ENCODE measurements around the gene ZDHHC21.
"Not testable (repeated sequence)": the region's sequence is repeated elsewhere in the genome, so short reads cannot be mapped to it uniquely, and the experiment has no call there.

Gene ZDHHC21

GRCh38 chr9:14702200-14702720 is 9.0 kb upstream of the ZDHHC21 start:
- TF ChIP-seq CTCF (conservative IDR thresholded peaks at IDR 0.05): no peak
- peak overlapping the region; percentile 67 for H3K27ac ChIP-seq

DNA sequence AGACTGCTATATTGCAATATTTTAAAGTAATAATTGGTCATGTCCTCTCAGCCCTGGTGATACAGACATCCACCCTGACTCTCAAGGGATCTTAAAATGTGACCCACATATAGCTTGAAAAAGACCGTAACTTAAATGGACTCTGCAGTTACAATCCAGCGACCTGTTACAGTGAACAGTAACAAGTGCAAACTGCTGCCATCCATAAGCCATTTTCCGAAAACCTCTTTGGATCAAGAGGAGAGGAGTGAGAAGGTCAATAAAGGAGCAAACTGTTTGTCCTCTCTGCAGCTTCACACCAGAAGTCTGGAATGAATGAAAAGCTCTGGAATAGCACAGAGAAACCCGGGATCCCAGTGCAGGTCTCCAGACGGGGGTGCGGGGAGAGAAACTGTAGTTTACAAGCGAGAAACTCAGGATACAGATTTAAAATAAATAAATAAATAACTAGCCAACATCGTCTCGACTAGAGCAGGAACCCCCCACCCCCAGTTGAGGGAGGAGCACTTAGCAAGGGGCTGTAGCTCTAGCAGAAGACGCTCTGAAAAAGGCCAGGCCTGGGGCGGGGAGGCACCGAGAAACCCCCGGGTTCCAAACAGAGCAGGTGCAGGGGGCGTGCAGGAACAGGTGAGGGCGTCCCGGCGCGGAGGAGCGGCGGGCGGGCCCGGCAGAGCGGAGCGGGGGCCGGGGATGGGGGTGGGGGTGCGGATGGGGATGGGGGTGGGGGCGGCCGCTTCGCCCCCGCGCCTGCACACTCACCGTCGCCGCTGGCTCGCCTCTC is 572 bp downstream of the ZDHHC21 start:
- peak overlapping the region; percentile 94 for H3K27ac ChIP-seq

GRCh38 chr9:14690948-14691730 is 2.1 kb downstream of the ZDHHC21 start:
- H3K27ac ChIP-seq: peak overlapping the region; percentile 94
- TF ChIP-seq CTCF (conservative IDR thresholded peaks at IDR 0.05): no peak

More for the DNA sequence above, 572 bp downstream of the ZDHHC21 start:
- TF ChIP-seq CTCF (conservative IDR thresholded peaks at IDR 0.05): no peak

- TF ChIP-seq CTCF (conservative IDR thresholded peaks at IDR 0.05): no peak
- no peak overlapping the region for H3K27ac ChIP-seq
Measured at GRCh38 chr9:14687042-14687719, 6.1 kb downstream of the ZDHHC21 start.

DNA sequence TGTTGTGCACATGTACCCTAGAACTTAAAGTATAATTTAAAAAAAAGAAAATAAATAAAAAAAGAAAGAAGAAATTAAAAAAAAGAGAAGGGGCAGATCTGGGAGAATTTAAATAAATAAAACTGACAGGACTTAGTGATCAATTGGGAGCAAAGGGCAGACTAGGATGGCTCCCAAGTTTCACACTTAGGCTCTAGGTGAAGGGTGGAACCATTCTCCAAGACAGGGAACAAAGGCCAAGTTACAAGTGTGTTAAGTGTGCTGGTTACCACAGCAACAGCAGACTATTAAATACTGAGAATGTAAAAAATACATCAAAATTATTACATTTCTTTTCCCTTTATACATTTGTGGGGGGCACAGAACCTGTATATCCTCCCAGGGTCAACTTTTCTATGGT is 7.1 kb downstream of the ZDHHC21 start:
- no peak overlapping the region for H3K27ac ChIP-seq
- TF ChIP-seq CTCF (conservative IDR thresholded peaks at IDR 0.05): no peak

GRCh38 chr9:14682616-14683015 is 10.6 kb downstream of the ZDHHC21 start:
- H3K27ac ChIP-seq: not testable (repeated sequence)

- peak overlapping the region; percentile 70 for H3K27ac ChIP-seq
- TF ChIP-seq CTCF (conservative IDR thresholded peaks at IDR 0.05): no peak
Measured at GRCh38 chr9:14678776-14679175, 14.5 kb downstream of the ZDHHC21 start.

All from VCaP (cell line).